Mesenteric fat pad (tissue), 1 donor: ENCODE measurements around the gene RALGPS1. TPM values are rescaled to one million over a fixed set of nuclear protein-coding genes. Genes with fewer than 3 reads are reported as not detected.

Experiments used
- DNase-seq: peaks from one replicate; pipeline ENCODE4 v3.0.0-alpha.2; 2020; ENCODE audit warnings: low spot score
- total RNA-seq: library from RNA; stranded (reverse); fragmentation: NEBNext Ultra II Directional; extraction: Animal tissue kit (Norgen Biotek cat#: 25700); gene quantifications from one replicate; pipeline ENCODE4 v1.2.1, GENCODE V29; 2021
- donor health status: DM: yes; HTN: yes; CAD: no.

Gene RALGPS1
- total RNA-seq, 1 donor from 2014 or later, result 4.8 TPM

- DNase-seq, result peak; percentile 49
These were observed 233.4 kb downstream of the RALGPS1 start for GRCh38 chr9:127148014-127148413.

DNA sequence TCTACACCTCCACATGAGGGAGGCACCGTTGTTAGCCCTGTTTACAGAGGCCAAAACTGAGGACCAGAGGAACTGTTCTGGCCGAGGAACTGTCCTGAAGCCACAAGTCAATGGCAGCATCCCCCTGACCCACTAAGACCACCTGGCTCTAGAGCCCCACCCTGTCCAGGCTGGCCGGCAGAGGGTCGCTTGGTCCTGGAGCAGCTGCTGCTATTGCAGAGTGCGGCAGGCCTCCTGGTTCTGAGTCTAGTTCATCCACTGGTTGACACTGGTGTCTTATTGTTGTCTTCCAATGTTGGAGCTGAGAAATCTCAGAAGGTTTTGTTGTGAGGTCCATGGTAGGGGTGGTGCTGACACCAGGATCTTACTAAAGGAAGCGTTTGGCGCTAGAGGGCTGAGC lies 234.4 kb downstream of the RALGPS1 start:
- peak; percentile 60 for DNase-seq

- peak; percentile 79 for DNase-seq
These were observed 235.1 kb downstream of the RALGPS1 start for GRCh38 chr9:127149463-127150390.

- DNase-seq, result peak; percentile 67
These were observed 238.9 kb downstream of the RALGPS1 start for GRCh38 chr9:127153501-127153900.

GRCh38 chr9:127154003-127154389 lies 239.4 kb downstream of the RALGPS1 start:
- peak; percentile 86 for DNase-seq

GRCh38 chr9:127154390-127155191 lies 240.0 kb downstream of the RALGPS1 start:
- peak; percentile 89 for DNase-seq

- no peak for DNase-seq
These were observed 240.9 kb downstream of the RALGPS1 start for GRCh38 chr9:127155314-127155960.

DNA sequence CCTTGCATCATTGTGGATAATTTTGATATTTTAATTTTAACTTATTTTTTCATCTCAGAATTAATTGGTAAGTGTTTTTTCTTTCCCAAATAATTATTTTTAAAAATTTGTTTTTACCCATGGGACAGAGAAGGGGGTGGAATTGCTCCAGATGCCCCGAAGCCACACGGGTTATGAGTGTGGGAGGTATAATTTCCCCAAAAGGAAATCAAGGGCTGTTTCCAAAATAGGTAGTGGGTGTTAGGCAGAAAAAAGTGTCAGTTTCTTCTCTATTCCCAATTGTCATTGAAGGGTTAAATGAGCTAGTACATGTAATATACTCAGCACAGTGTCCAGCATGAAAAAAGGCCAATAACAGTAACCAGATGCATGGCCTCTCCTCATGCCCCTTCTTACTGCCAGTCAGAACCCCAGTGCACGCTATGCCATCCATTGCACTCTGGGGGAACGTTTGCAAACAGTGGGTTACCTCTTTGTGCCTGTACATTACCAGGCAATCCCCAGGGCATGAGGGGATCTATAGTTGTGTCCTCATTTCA lies 244.3 kb downstream of the RALGPS1 start:
- DNase-seq, result no peak

DNA sequence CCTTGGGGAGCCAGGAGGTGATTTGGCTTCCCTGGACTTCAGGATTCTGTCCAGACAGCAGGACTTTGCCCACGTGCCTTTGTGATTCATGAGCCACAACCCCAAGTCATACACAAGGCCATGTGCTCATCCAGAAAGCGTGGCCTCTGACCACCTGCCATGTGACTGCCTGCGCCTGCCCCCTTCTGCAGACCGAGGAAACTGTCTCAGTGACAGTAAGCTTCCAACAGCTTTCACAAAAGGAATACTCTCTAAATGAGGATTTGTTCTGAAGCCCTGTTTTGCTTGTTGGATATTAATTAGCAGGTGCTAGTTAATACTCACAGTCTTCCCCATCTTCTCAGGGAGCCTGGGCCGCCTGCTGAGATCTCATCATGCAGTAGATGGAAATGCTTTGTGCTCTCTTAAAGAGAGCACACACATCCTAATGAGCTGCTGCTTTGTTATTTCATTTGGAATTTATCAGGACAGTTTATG lies 244.8 kb downstream of the RALGPS1 start:
- DNase-seq, result peak; percentile 81

- DNase-seq, result peak; percentile 79
These were observed 245.5 kb downstream of the RALGPS1 start for GRCh38 chr9:127159949-127160610.

- DNase-seq, result peak; percentile 67
These were observed 246.6 kb downstream of the RALGPS1 start for GRCh38 chr9:127161081-127161624.

GRCh38 chr9:127162046-127162863 lies 247.7 kb downstream of the RALGPS1 start:
- peak; percentile 67 for DNase-seq

- no peak for DNase-seq
These were observed 248.3 kb downstream of the RALGPS1 start for GRCh38 chr9:127162864-127163365.

- no peak for DNase-seq
These were observed 248.8 kb downstream of the RALGPS1 start for GRCh38 chr9:127163409-127163808.

- no peak for DNase-seq
These were observed 250.5 kb downstream of the RALGPS1 start for GRCh38 chr9:127165116-127165515.

GRCh38 chr9:127166111-127166510 lies 251.5 kb downstream of the RALGPS1 start:
- DNase-seq, result no peak

GRCh38 chr9:127166651-127167524 lies 252.3 kb downstream of the RALGPS1 start:
- DNase-seq, result no peak
